SU-DHL-6 (cell line): ENCODE measurements around the gene SLC25A25.

Experiments
- CTCF ChIP-seq: fragments of 200-600 bp; sonication (generic); IDR thresholded peaks from one replicate; pipeline ENCODE4 v1.5.1; 2017; ENCODE audit warnings: antibody characterized with exemption, mild to moderate bottlenecking, low read length, moderate library complexity; ENCODE audit not compliant: insufficient read depth, poor library complexity, severe bottlenecking
- EZH2phosphoT487 ChIP-seq: fragments of 200-600 bp; sonication (generic), shearing (Covaris generic); conservative IDR thresholded peaks from 2 replicates; pipeline ENCODE4 v1.6.1; 2018; ENCODE audit warnings: mild to moderate bottlenecking, antibody characterized with exemption, low read length, moderate library complexity, mixed read lengths

GRCh38 chr9:128149951-128150593 is 82.0 kb downstream of the SLC25A25 start:
- no peak for TF ChIP-seq CTCF
- no peak for TF ChIP-seq EZH2phosphoT487
